H1 (cell line): Measurements from ENCODE around the gene ASMTL. TPM values are rescaled to one million over a fixed set of nuclear protein-coding genes. Genes with fewer than 3 reads are reported as not detected.

Experiments used
- CTCF ChIA-PET: fragments of 300-600 bp; sonication (Branson Sonifier 250); formaldehyde crosslinking; loops from one replicate; lab custom pipeline; 2021; ENCODE audit not compliant: partially characterized antibody; lab: Charles Lee
- POLR2A ChIA-PET: fragments of 300-600 bp; sonication (Branson Sonifier 250); formaldehyde crosslinking; loops from one replicate; lab custom pipeline; 2021; ENCODE audit warnings: inconsistent platforms; ENCODE audit not compliant: partially characterized antibody; lab: Charles Lee
- DNase-seq, 2 experiments: peaks; one replicate each; pipeline versions ENCODE4 v3.0.0 to v3.0.0-alpha.2; 2010 to 2022; ENCODE audit warnings: low spot score in 2 of 2, low read depth in 1 of 2, mixed read lengths in 1 of 2
- FAIRE-seq: peaks from 2 replicates; lab custom pipeline; 2011; peaks lifted over from hg19 to GRCh38; lab: Jason Lieb, UNC
- H2AFZ ChIP-seq: 2 replicates; pipeline ENCODE4 v1.8.1; 2012; ENCODE audit warnings: low read length, inconsistent platforms
- H2AK5ac ChIP-seq: 2 replicates; pipeline ENCODE4 v1.6.1; 2013; ENCODE audit warnings: low read depth, low read length
- H2BK120ac ChIP-seq: replicated peaks from 2 replicates; pipeline ENCODE3; 2013; ENCODE audit warnings: low read depth, low read length, inconsistent platforms
- H2BK12ac ChIP-seq: 2 replicates; pipeline ENCODE4 v1.6.1; 2013; ENCODE audit warnings: low read depth, low read length
- H2BK15ac ChIP-seq: 2 replicates; pipeline ENCODE4 v1.6.1; 2013; ENCODE audit warnings: low read length
- H2BK20ac ChIP-seq: 2 replicates; pipeline ENCODE4 v1.6.1; 2013; ENCODE audit warnings: low read length
- H2BK5ac ChIP-seq: 2 replicates; pipeline ENCODE4 v1.6.1; 2013; ENCODE audit warnings: low read depth, low read length
- H3K14ac ChIP-seq: 2 replicates; pipeline ENCODE4 v1.6.1; 2013; ENCODE audit warnings: inconsistent platforms; ENCODE audit not compliant: insufficient read length
- H3K18ac ChIP-seq: 2 replicates; pipeline ENCODE4 v1.6.1; 2013; ENCODE audit warnings: low read length; ENCODE audit errors: extremely low read depth
- H3K23ac ChIP-seq: 2 replicates; pipeline ENCODE4 v1.6.1; 2013; ENCODE audit warnings: inconsistent platforms; ENCODE audit not compliant: insufficient read length
- H3K23me2 ChIP-seq: 2 replicates; pipeline ENCODE4 v1.6.1; 2013; ENCODE audit warnings: low read depth, low read length
- H3K27ac ChIP-seq: 2 replicates; pipeline ENCODE4 v1.6.1; 2011; ENCODE audit warnings: low read depth, low read length, inconsistent platforms
- H3K27me3 ChIP-seq, 4 experiments: replicated peaks in 1 of 4; 1 replicate in 1 of 4; 2 replicates in 3 of 4; pipeline versions ENCODE4 v1.6.1 to v1.8.1; 2011 to 2013; ENCODE audit warnings: low read length in 3 of 4, mild to moderate bottlenecking in 3 of 4, inconsistent platforms in 2 of 4, mixed read lengths in 2 of 4, moderate library complexity in 1 of 4; ENCODE audit not compliant: control insufficient read depth in 3 of 4, insufficient read depth in 3 of 4; ENCODE audit errors: extremely low read depth in 1 of 4
- H3K36me3 ChIP-seq, 4 experiments: 2 replicates each; pipeline versions ENCODE4 v1.6.1 to v1.8.1; 2011 to 2013; ENCODE audit warnings: mild to moderate bottlenecking in 4 of 4, low read length in 3 of 4, moderate library complexity in 2 of 4, control low read depth in 1 of 4, inconsistent platforms in 1 of 4; ENCODE audit not compliant: insufficient read depth in 4 of 4, control insufficient read depth in 2 of 4
- H3K4ac ChIP-seq: replicated peaks from 2 replicates; pipeline ENCODE3; 2013; ENCODE audit warnings: low read length, low read depth, mixed read lengths, inconsistent platforms; ENCODE audit not compliant: insufficient read length
- H3K4me1 ChIP-seq, 4 experiments: replicated peaks in 1 of 4; 1 replicate in 1 of 4; 2 replicates in 3 of 4; pipeline versions ENCODE4 v1.6.1 to v1.8.1; 2011 to 2013; ENCODE audit warnings: low read length in 3 of 4, inconsistent platforms in 2 of 4, mixed read lengths in 1 of 4; ENCODE audit not compliant: insufficient read depth in 4 of 4, control insufficient read depth in 3 of 4
- H3K4me2 ChIP-seq, 2 experiments: 2 replicates each; pipeline versions ENCODE4 v1.6.1 to v1.8.1; 2011 to 2013; ENCODE audit warnings: low read depth in 2 of 2, low read length in 2 of 2, control low read depth in 1 of 2, inconsistent platforms in 1 of 2, mild to moderate bottlenecking in 1 of 2; ENCODE audit not compliant: insufficient read depth in 1 of 2
- H3K4me3 ChIP-seq, 4 experiments: fragments of 200-600, 300-600 bp in 1 of 4; sonication (generic), shearing (Covaris generic), sonication (Bioruptor Twin) in 1 of 4; 2 replicates each; pipeline versions ENCODE4 v1.5.1 to v1.8.1; 2011 to 2016; ENCODE audit warnings: low read length in 4 of 4, low read depth in 3 of 4, control low read depth in 2 of 4, inconsistent platforms in 2 of 4, mild to moderate bottlenecking in 2 of 4, mixed read lengths in 1 of 4, moderate library complexity in 1 of 4; ENCODE audit not compliant: insufficient read depth in 2 of 4; ENCODE audit errors: extremely low read depth in 1 of 4
- H3K56ac ChIP-seq: replicated peaks from 2 replicates; pipeline ENCODE3; 2013; ENCODE audit warnings: low read depth, mild to moderate bottlenecking, mixed read lengths, low read length, inconsistent platforms; ENCODE audit not compliant: insufficient read length
- H3K79me1 ChIP-seq: 2 replicates; pipeline ENCODE4 v1.6.1; 2013; ENCODE audit warnings: low read depth, low read length, control low read depth
- H3K79me2 ChIP-seq, 2 experiments: 2 replicates each; pipeline versions ENCODE4 v1.6.1 to v1.8.1; 2012 to 2013; ENCODE audit warnings: low read length in 2 of 2, mild to moderate bottlenecking in 2 of 2, inconsistent platforms in 1 of 2; ENCODE audit not compliant: insufficient read depth in 2 of 2, control insufficient read depth in 1 of 2
- H3K9ac ChIP-seq, 4 experiments: replicated peaks in 1 of 4; 1 replicate in 1 of 4; 2 replicates in 3 of 4; pipeline versions ENCODE4 v1.6.1 to v1.8.1; 2011 to 2013; ENCODE audit warnings: low read depth in 3 of 4, low read length in 3 of 4, control low read depth in 2 of 4, mild to moderate bottlenecking in 2 of 4, moderate library complexity in 2 of 4, inconsistent platforms in 1 of 4; ENCODE audit errors: extremely low read depth in 1 of 4
- H3K9me3 ChIP-seq, 2 experiments: 2 replicates each; pipeline versions ENCODE4 v1.6.1 to v1.8.1; 2012 to 2013; ENCODE audit warnings: mild to moderate bottlenecking in 2 of 2, moderate library complexity in 2 of 2, control low read depth in 1 of 2, inconsistent platforms in 1 of 2, low read depth in 1 of 2, low read length in 1 of 2, mixed read lengths in 1 of 2; ENCODE audit not compliant: insufficient read depth in 2 of 2
- H4K20me1 ChIP-seq, 2 experiments: replicated peaks in 1 of 2; 2 replicates each; pipeline versions ENCODE3 to v1.8.1; 2011 to 2013; ENCODE audit warnings: inconsistent platforms in 2 of 2, low read length in 2 of 2, mild to moderate bottlenecking in 1 of 2; ENCODE audit not compliant: insufficient read depth in 2 of 2, control insufficient read depth in 1 of 2
- H4K5ac ChIP-seq: 2 replicates; pipeline ENCODE4 v1.6.1; 2013; ENCODE audit warnings: low read length, low read depth, mixed read lengths, inconsistent platforms; ENCODE audit not compliant: insufficient read length
- H4K8ac ChIP-seq: 2 replicates; pipeline ENCODE4 v1.8.0; 2013; ENCODE audit warnings: mild to moderate bottlenecking, moderate library complexity, low read length, inconsistent platforms; ENCODE audit not compliant: insufficient read depth; ENCODE audit errors: extremely low read depth
- H4K91ac ChIP-seq: replicated peaks from 2 replicates; pipeline ENCODE3; 2013; ENCODE audit warnings: low read length, mixed read lengths, inconsistent platforms; ENCODE audit not compliant: insufficient read length
- E2F6 ChIP-seq: IDR thresholded peaks from 2 replicates; pipeline ENCODE4 v1.6.1; 2012; ENCODE audit warnings: inconsistent platforms
- NANOG ChIP-seq: IDR thresholded peaks from 2 replicates; pipeline ENCODE4 v1.6.1; 2011; ENCODE audit warnings: low read length, low read depth, mild to moderate bottlenecking, inconsistent platforms; ENCODE audit not compliant: insufficient read depth, poor library complexity, severe bottlenecking
- POLR2A ChIP-seq, 2 experiments: IDR thresholded peaks; 1 replicate in 1 of 2; 2 replicates in 1 of 2; pipeline ENCODE4 v1.6.1; 2011; ENCODE audit warnings: low read depth in 2 of 2, low read length in 2 of 2, mild to moderate bottlenecking in 2 of 2; ENCODE audit errors: control extremely low read depth in 1 of 2
- RFX5 ChIP-seq: IDR thresholded peaks from 2 replicates; pipeline ENCODE4 v1.6.1; 2011; ENCODE audit warnings: low read depth, low read length, improper control_type of control experiment, borderline replicate concordance
- USF2 ChIP-seq: IDR thresholded peaks from 2 replicates; pipeline ENCODE4 v1.6.1; 2011; ENCODE audit warnings: low read length, improper control_type of control experiment
- WGBS, 2 experiments: shearing (Covaris generic) in 1 of 2; methylation state at CpG; one replicate each; pipeline versions ENCODE4 v1.1.6 to v1.1.7; 2013 to 2015; ENCODE audit warnings: low lambda C conversion rate in 2 of 2, mixed read lengths in 2 of 2, inconsistent platforms in 1 of 2, low coverage in 1 of 2, missing lambda C conversion rate in 1 of 2; ENCODE audit not compliant: insufficient replicate concordance in 2 of 2, insufficient coverage in 1 of 2, insufficient read length in 1 of 2; ENCODE audit errors: extremely low coverage in 1 of 2, missing lambda C conversion rate in 1 of 2; 5-methylcytosine and 5-hydroxymethylcytosine counted together
- polyA plus RNA-seq, 7 experiments: library from polyadenylated mRNA; depleted of rRNA in 3 of 7; stranded (reverse) in 5 of 7; unstranded in 2 of 7; fragments of >200 nt in 5 of 7; fragments of 200-250 nt in 2 of 7; gene quantifications; 1 replicate in 5 of 7; 2 replicates in 1 of 7; 4 replicates in 1 of 7; pipeline versions ENCODE4 v1.2.1 to v1.2.3, GENCODE V29; 2011 to 2013; ENCODE audit warnings: missing spikeins in 2 of 7, mixed read lengths in 2 of 7
- total RNA-seq: library from RNA; stranded (reverse); fragmentation: NEBNext Ultra II Directional; extraction: Animal tissue kit (Norgen Biotek cat#: 25700); gene quantifications from 2 replicates; pipeline ENCODE4 v1.2.1, GENCODE V29; 2021

Gene ASMTL
- total and polyA plus RNA-seq, 2 of the 8 experiments (the other 6 are each of a cell fraction or from before 2014, with no cell fraction given): 75.6 to 81.4 TPM

- H3K56ac ChIP-seq: no peak overlapping the region
- no peak overlapping the region for H4K5ac ChIP-seq
- no peak overlapping the region for H3K14ac ChIP-seq
- H3K79me1 ChIP-seq: peaks cover 29% of the 10 kb centered on the region
- no peak overlapping the region for H2BK20ac ChIP-seq
- no peak overlapping the region for H2AK5ac ChIP-seq
- no peaks in the 10 kb centered on the region for H3K27me3 ChIP-seq
- 40% methylated on average over 4 of the region's 23 CpGs; no CpG with 5 or more reads in 1 of the 2 experiments for WGBS, 2 experiments
- FAIRE-seq (no peak), DNase-seq (no peak)
- H3K4me2 ChIP-seq: peak overlapping the region; percentile 37 to 63
- H4K8ac ChIP-seq: no peak overlapping the region; the same call in 1 of the 2 replicates
- 0 out of 2 replicates have a peak overlapping the region, but pooled peaks have one; percentile 32 for H3K18ac ChIP-seq
- no peak overlapping the region for H2BK15ac ChIP-seq
- H3K79me2 ChIP-seq: peaks cover 47 to 57% of the 10 kb centered on the region in 2 experiments
- CTCF ChIA-PET: no interaction called here
- H3K4me3 ChIP-seq: peak overlapping the region; percentile 87 to 100 (median 89)
- H2BK5ac ChIP-seq: no peak overlapping the region; the same call in 1 of the 2 replicates
- no peak overlapping the region for H2BK12ac ChIP-seq
- TF ChIP-seq POLR2A (IDR thresholded peaks at IDR 0.05; ENCODE audit: control extremely low read depth in 1 of 2, low read depth in 2 of 2, low read length in 2 of 2) (no peak), RFX5 (no peak), NANOG (no peak), E2F6 (no peak), USF2 (no peak)
- H3K4me1 ChIP-seq: peaks cover 0 to 1% (median 0%) of the 10 kb centered on the region in 4 experiments; a peak in 2 of 7 replicates
- no peak overlapping the region for H3K23ac ChIP-seq
- H3K9ac ChIP-seq: peak overlapping the region in 2 of 4 experiments; percentile 76 to 84; a peak in 2 of 7 replicates
- POLR2A ChIA-PET: no interaction called here
- peaks cover 13% of the 10 kb centered on the region; the same call in 1 of the 2 replicates for H3K23me2 ChIP-seq
- H4K20me1 ChIP-seq: peaks cover 0 to 5% of the 10 kb centered on the region in 2 experiments
- no peak overlapping the region; the same call in 1 of the 2 replicates for H3K27ac ChIP-seq
- H3K36me3 ChIP-seq: peaks cover 4 to 23% (median 11%) of the 10 kb centered on the region in 4 experiments; a peak in 6 of 8 replicates
- no peak overlapping the region for H2AFZ ChIP-seq
- no peak overlapping the region for H2BK120ac ChIP-seq
- peaks cover 4 to 26% of the 10 kb centered on the region in 2 experiments; a peak in 3 of 4 replicates for H3K9me3 ChIP-seq
- no peak overlapping the region for H3K4ac ChIP-seq
- no peak overlapping the region for H4K91ac ChIP-seq
Observed at GRCh38 chrX:1451661-1452515, 821 bp downstream of the ASMTL start.
